ENCODE data around the gene EEF1A2.

- TF ChIP-seq POLR2A (IDR thresholded peaks at IDR 0.05; ENCODE audit: low read length) = no peak
- no peak for TF ChIP-seq GATA1 (IDR thresholded peaks at IDR 0.05; ENCODE audit: low read depth, low read length)
These were observed 2.3 kb upstream of the EEF1A2 start for GRCh38 chr20:63500902-63501817.

Measured in erythroblast (primary cell).